Middle frontal gyrus (tissue), 1 donor: ENCODE measurements around the gene HINT1.

Source experiments
- DNase-seq: peaks from one replicate; pipeline ENCODE4 v3.0.0-alpha.2; 2015; ENCODE audit warnings: low spot score; ENCODE audit errors: extremely low spot score

The HINT1 gene

GRCh38 chr5:131110256-131110594 is 54.8 kb downstream of the HINT1 start:
- DNase-seq = no peak

DNA sequence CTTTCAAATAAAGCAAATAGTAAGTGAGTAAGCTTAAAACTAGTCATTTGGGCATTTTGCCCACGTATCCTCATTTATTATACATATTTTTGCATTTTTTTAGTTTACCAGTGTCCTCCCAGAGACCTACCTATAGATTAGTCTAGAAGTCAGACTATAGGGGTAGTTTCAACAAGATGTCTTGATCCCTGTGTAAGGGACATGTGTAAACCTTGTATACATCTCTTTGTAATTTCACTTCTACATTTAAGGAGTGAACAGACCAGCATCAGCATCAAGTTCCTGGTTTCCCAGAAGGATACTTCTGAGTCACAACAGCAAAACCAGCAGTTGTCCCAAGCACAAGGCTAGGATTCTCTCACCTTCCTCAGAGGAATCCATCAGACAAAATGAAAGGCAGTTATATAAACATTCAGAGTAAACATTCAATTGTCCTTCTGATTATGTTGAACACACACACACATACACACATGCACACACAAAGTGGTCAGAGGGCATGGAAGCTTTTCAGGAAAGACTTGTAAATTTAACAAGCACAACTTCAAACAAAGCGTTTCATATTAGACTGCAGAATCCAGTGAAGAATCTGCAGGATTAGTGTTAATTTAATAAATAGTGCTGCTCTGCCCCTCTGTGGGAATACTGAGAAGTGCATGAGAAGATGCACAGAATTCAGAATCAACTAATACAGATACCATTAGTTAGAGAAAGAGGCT is 55.4 kb downstream of the HINT1 start:
- peak; percentile 28 for DNase-seq
